22Rv1 (cell line): ENCODE measurements around the gene PRPSAP1.

Experiments used
- ZFX ChIP-seq: fragments of 450-650 bp; IDR thresholded peaks from 2 replicates; pipeline ENCODE4 v1.6.1; 2017; ENCODE audit warnings: antibody characterized with exemption, borderline replicate concordance
- TF ChIP-seq, protein P1 (sequence below): fragments of 450-650 bp; IDR thresholded peaks from 2 replicates; pipeline ENCODE4 v1.5.1; 2017; ENCODE audit warnings: mild to moderate bottlenecking

- TF ChIP-seq, protein P1, sequence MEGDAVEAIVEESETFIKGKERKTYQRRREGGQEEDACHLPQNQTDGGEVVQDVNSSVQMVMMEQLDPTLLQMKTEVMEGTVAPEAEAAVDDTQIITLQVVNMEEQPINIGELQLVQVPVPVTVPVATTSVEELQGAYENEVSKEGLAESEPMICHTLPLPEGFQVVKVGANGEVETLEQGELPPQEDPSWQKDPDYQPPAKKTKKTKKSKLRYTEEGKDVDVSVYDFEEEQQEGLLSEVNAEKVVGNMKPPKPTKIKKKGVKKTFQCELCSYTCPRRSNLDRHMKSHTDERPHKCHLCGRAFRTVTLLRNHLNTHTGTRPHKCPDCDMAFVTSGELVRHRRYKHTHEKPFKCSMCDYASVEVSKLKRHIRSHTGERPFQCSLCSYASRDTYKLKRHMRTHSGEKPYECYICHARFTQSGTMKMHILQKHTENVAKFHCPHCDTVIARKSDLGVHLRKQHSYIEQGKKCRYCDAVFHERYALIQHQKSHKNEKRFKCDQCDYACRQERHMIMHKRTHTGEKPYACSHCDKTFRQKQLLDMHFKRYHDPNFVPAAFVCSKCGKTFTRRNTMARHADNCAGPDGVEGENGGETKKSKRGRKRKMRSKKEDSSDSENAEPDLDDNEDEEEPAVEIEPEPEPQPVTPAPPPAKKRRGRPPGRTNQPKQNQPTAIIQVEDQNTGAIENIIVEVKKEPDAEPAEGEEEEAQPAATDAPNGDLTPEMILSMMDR: no peak
- no peak for TF ChIP-seq ZFX
Observed at GRCh38 chr17:76309461-76309860, 44.3 kb downstream of the PRPSAP1 start.
